HEK293 (cell line): ENCODE measurements around the gene P2RY10.

Experiments
- KLF1 ChIP-seq: fragments of 450-650 bp; formaldehyde crosslinking; IDR thresholded peaks from 2 replicates; pipeline ENCODE4 v1.5.1; 2016; ENCODE audit warnings: missing biosample characterization, missing genetic modification characterization
- SALL2 ChIP-seq: fragments of 450-650 bp; formaldehyde crosslinking; IDR thresholded peaks from 2 replicates; pipeline ENCODE4 v1.5.0; 2017; ENCODE audit warnings: missing biosample characterization, mild to moderate bottlenecking, missing genetic modification characterization, borderline replicate concordance
- ZNF10 ChIP-seq: fragments of 450-650 bp; formaldehyde crosslinking; IDR thresholded peaks from 2 replicates; pipeline ENCODE4 v1.5.1; 2017; ENCODE audit warnings: missing biosample characterization, missing genetic modification characterization
- ZNF416 ChIP-seq: fragments of 450-650 bp; formaldehyde crosslinking; IDR thresholded peaks from 2 replicates; pipeline ENCODE4 v1.5.1; 2016; ENCODE audit warnings: missing biosample characterization, missing genetic modification characterization
- ZNF707 ChIP-seq: fragments of 450-650 bp; formaldehyde crosslinking; IDR thresholded peaks from 2 replicates; pipeline ENCODE4 v1.5.1; 2016; ENCODE audit warnings: missing biosample characterization, missing genetic modification characterization
- ZNF768 ChIP-seq: fragments of 450-650 bp; formaldehyde crosslinking; IDR thresholded peaks from 2 replicates; pipeline ENCODE4 v1.5.1; 2018; ENCODE audit warnings: missing biosample characterization, mild to moderate bottlenecking, missing genetic modification characterization

- TF ChIP-seq SALL2 (tag by site-specific recombination) (no peak), ZNF768 (tag by site-specific recombination) (no peak), ZNF10 (tag by site-specific recombination) (no peak), KLF1 (tag by site-specific recombination) (no peak), ZNF416 (tag by site-specific recombination) (no peak), ZNF707 (tag by site-specific recombination) (no peak)
Measured at GRCh38 chrX:78957768-78958130, 12.6 kb downstream of the P2RY10 start.
